ENCODE measurements around the gene KLHL22.

DNA sequence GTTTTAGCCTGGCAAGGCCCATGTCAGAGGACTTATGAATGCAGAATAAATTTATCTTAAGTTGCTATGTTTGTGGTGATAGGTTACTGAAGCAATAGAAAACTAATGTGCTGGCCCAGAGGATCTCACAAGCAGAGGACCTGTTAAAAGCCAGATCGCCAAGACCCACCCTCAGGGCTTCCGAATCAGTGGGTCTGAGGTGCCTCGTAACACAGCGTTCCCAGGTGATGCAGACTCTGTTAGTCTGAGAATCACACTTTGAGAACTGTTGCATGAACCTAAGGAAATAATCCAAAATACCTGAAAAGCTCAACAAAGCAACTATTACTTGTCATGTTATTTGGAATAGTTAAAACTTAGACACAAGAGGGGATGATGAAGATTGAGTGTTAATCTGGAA is 51.3 kb downstream of the KLHL22 start:
- TF ChIP-seq, protein P1, sequence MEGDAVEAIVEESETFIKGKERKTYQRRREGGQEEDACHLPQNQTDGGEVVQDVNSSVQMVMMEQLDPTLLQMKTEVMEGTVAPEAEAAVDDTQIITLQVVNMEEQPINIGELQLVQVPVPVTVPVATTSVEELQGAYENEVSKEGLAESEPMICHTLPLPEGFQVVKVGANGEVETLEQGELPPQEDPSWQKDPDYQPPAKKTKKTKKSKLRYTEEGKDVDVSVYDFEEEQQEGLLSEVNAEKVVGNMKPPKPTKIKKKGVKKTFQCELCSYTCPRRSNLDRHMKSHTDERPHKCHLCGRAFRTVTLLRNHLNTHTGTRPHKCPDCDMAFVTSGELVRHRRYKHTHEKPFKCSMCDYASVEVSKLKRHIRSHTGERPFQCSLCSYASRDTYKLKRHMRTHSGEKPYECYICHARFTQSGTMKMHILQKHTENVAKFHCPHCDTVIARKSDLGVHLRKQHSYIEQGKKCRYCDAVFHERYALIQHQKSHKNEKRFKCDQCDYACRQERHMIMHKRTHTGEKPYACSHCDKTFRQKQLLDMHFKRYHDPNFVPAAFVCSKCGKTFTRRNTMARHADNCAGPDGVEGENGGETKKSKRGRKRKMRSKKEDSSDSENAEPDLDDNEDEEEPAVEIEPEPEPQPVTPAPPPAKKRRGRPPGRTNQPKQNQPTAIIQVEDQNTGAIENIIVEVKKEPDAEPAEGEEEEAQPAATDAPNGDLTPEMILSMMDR (IDR thresholded peaks at IDR 0.05; ENCODE audit: borderline replicate concordance, extremely low read depth, low read length, poor library complexity, severe bottlenecking) = no peak
- TF ChIP-seq EZH2 (IDR thresholded peaks at IDR 0.05; ENCODE audit: borderline replicate concordance, low read depth, low read length, severe bottlenecking) = no peak

Measured in DND-41 (cell line).